Neuronal stem cell (in vitro differentiated cells): Measurements from ENCODE around the gene EIF5.
A peak's percentile ranks its signal among the peaks of the same experiment; 100 is the strongest.

Source experiments
- DNase-seq: peaks from one replicate; pipeline ENCODE4 v3.0.0-alpha.2; 2013; ENCODE audit warnings: low spot score
- H2AFZ ChIP-seq: one replicate; pipeline ENCODE4 v1.6.1; 2013; ENCODE audit warnings: mild to moderate bottlenecking, low read length, inconsistent platforms
- H2AK5ac ChIP-seq: 2 replicates; pipeline ENCODE4 v1.6.1; 2013; ENCODE audit warnings: low read depth, mild to moderate bottlenecking, inconsistent platforms, low read length, moderate library complexity, mixed read lengths
- H2BK120ac ChIP-seq: 2 replicates; pipeline ENCODE4 v1.6.1; 2013; ENCODE audit warnings: low read depth, mild to moderate bottlenecking, inconsistent platforms, low read length, moderate library complexity, mixed read lengths
- H2BK12ac ChIP-seq: one replicate; pipeline ENCODE4 v1.6.1; 2013; ENCODE audit warnings: low read length, inconsistent platforms
- H2BK15ac ChIP-seq: 2 replicates; pipeline ENCODE4 v1.6.1; 2013; ENCODE audit warnings: mild to moderate bottlenecking, low read length, inconsistent platforms, mixed read lengths
- H2BK5ac ChIP-seq: one replicate; pipeline ENCODE4 v1.6.1; 2013; ENCODE audit warnings: inconsistent platforms, mild to moderate bottlenecking, low read length, moderate library complexity
- H3K14ac ChIP-seq: one replicate; pipeline ENCODE4 v1.6.1; 2013; ENCODE audit warnings: low read length, inconsistent platforms
- H3K18ac ChIP-seq: 2 replicates; pipeline ENCODE4 v1.6.1; 2013; ENCODE audit warnings: low read length, inconsistent platforms
- H3K23ac ChIP-seq: 2 replicates; pipeline ENCODE4 v1.6.1; 2013; ENCODE audit warnings: low read depth, mild to moderate bottlenecking, mixed read lengths, low read length, inconsistent platforms; ENCODE audit not compliant: poor library complexity
- H3K27ac ChIP-seq: replicated peaks from 3 replicates; pipeline ENCODE4 v1.5.1; 2013; ENCODE audit warnings: low read length, inconsistent platforms
- H3K27me3 ChIP-seq, 3 experiments: 2 replicates each; pipeline ENCODE4 v1.6.1; 2013; ENCODE audit warnings: low read length in 3 of 3, mild to moderate bottlenecking in 2 of 3, inconsistent platforms in 1 of 3, low read depth in 1 of 3, mixed read lengths in 1 of 3, moderate library complexity in 1 of 3; ENCODE audit not compliant: control insufficient read depth in 3 of 3, insufficient read depth in 3 of 3
- H3K36me3 ChIP-seq, 2 donors: replicated peaks in 1 of 2; 2 replicates each; pipeline ENCODE4 v1.6.1; 2013; ENCODE audit warnings: low read length in 2 of 2; ENCODE audit not compliant: control insufficient read depth in 2 of 2, insufficient read depth in 2 of 2
- H3K4ac ChIP-seq: 2 replicates; pipeline ENCODE4 v1.6.1; 2013; ENCODE audit warnings: inconsistent platforms, mild to moderate bottlenecking, low read length, moderate library complexity
- H3K4me1 ChIP-seq, 2 donors: 1 replicate in 1 of 2; 2 replicates in 1 of 2; pipeline ENCODE4 v1.6.1; 2013; ENCODE audit warnings: low read length in 2 of 2, low read depth in 1 of 2; ENCODE audit not compliant: control insufficient read depth in 2 of 2, insufficient read depth in 1 of 2
- H3K4me2 ChIP-seq: one replicate; pipeline ENCODE4 v1.6.1; 2013; ENCODE audit warnings: mild to moderate bottlenecking, low read length, inconsistent platforms; ENCODE audit not compliant: insufficient read depth, poor library complexity, severe bottlenecking
- H3K4me3 ChIP-seq, 2 donors: 2 replicates each; pipeline ENCODE4 v1.5.1; 2013; ENCODE audit warnings: low read length in 2 of 2, mild to moderate bottlenecking in 2 of 2, inconsistent platforms in 1 of 2, moderate library complexity in 1 of 2
- H3K79me1 ChIP-seq: one replicate; pipeline ENCODE4 v1.6.1; 2013; ENCODE audit warnings: low read depth, mild to moderate bottlenecking, inconsistent platforms, low read length, moderate library complexity
- H3K9ac ChIP-seq: one replicate; pipeline ENCODE4 v1.6.1; 2013; ENCODE audit warnings: mild to moderate bottlenecking, low read depth, low read length, inconsistent platforms; ENCODE audit not compliant: poor library complexity
- H3K9me3 ChIP-seq, 2 donors: replicated peaks in 1 of 2; 2 replicates each; pipeline versions ENCODE3 to v1.6.1; 2013; ENCODE audit warnings: low read length in 2 of 2, mild to moderate bottlenecking in 2 of 2, inconsistent platforms in 1 of 2, low read depth in 1 of 2, mixed read lengths in 1 of 2, moderate library complexity in 1 of 2; ENCODE audit not compliant: control insufficient read depth in 2 of 2, insufficient read depth in 1 of 2
- H4K8ac ChIP-seq: one replicate; pipeline ENCODE4 v1.6.1; 2013; ENCODE audit warnings: low read depth, mild to moderate bottlenecking, inconsistent platforms, low read length, moderate library complexity
- H4K91ac ChIP-seq: one replicate; pipeline ENCODE4 v1.6.1; 2013; ENCODE audit warnings: low read length, low read depth, mild to moderate bottlenecking, inconsistent platforms; ENCODE audit not compliant: poor library complexity
- WGBS, 2 donors: extraction: QIAGEN DNeasy Blood & Tissue Kit; methylation state at CpG; one replicate each; pipeline ENCODE4 v1.1.7; 2013; ENCODE audit warnings: missing lambda C conversion rate in 2 of 2, mixed read lengths in 1 of 2; ENCODE audit not compliant: insufficient read length in 2 of 2, insufficient replicate concordance in 1 of 2; ENCODE audit errors: extremely low coverage in 2 of 2; 5-methylcytosine and 5-hydroxymethylcytosine counted together

EIF5 gene

DNA sequence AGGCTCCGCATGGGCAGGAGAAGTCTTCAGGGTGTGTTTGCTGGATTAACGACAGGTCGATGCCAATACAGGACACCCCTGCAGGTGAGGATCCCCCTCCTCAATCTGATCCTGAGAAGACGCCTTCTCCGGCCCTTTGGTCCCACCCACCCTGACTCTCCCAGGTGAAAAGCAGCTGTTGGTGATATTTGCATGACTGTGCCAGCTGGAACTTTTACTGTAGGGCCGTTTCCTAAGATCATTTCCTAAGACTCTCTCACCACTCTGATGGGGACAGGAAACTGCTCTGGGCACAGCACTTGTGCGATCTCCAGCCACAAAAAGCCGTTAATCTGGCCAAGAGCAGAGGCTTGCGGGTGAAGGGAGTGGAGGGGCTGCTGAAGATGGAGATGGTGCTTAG is 16.8 kb upstream of the EIF5 start:
- H2AK5ac ChIP-seq = no peak overlapping the region
- peak overlapping the region; percentile 83 for H2BK15ac ChIP-seq
- H2BK12ac ChIP-seq = no peak overlapping the region
- no peak overlapping the region for H3K4me3 ChIP-seq
- H3K4ac ChIP-seq = no peak overlapping the region
- H4K91ac ChIP-seq = no peak overlapping the region
- H3K79me1 ChIP-seq = no peaks in the 10 kb centered on the region
- no peak overlapping the region for H3K14ac ChIP-seq
- peaks cover 0 to 2% of the 10 kb centered on the region in 2 donors for H3K9me3 ChIP-seq
- peak overlapping the region; percentile 41 for H2BK120ac ChIP-seq
- peaks cover 0 to 13% (median 0%) of the 10 kb centered on the region in 3 experiments for H3K27me3 ChIP-seq
- H3K4me2 ChIP-seq = no peak overlapping the region
- no peak overlapping the region for H3K23ac ChIP-seq
- no peak overlapping the region for H3K18ac ChIP-seq
- peak overlapping the region; percentile 35 for H2BK5ac ChIP-seq
- no peak overlapping the region for H4K8ac ChIP-seq
- H3K4me1 ChIP-seq = peaks cover 0 to 4% of the 10 kb centered on the region in 2 donors
- no peak overlapping the region for H3K9ac ChIP-seq
- DNase-seq = no peak
- peak overlapping the region; percentile 67 for H2AFZ ChIP-seq
- H3K36me3 ChIP-seq = no peaks in the 10 kb centered on the region
- WGBS, 2 donors = no CpG with 5 or more reads among the region's 9 CpGs
- no peak overlapping the region for H3K27ac ChIP-seq

DNA sequence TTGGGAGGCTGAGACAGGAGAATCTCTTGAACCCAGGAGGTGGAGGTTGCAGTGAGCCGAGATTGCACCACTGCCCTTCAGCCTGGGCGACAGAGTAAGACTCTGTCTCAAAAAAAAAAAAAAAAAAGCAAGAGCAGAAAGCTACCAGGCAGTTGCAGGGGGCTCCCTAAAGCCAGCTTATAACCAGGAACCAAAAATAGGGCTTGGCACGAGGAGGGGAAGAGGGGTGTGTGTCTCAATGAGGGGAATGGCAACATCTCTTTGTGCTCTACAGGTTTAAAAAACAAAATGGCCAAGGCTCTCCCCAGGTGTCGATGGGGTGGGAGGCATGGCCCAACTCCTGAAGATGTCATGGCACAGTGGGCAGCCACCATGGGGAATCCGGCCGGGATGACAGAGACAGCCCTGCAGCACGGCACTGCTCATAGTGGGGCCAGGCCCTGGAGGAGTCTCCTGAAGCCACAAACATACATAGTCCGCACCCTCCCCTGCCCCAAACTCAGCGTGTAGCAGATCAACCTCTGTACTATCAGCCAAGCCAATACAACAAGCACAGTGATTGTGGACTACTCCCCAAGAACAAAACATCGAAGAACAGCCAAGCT is 16.0 kb upstream of the EIF5 start:
- Histone ChIP-seq H3K4me3 (no peak overlapping the region), H3K23ac (no peak overlapping the region), H3K4me2 (no peak overlapping the region), H3K79me1 (no peaks in the 10 kb centered on the region), H4K8ac (no peak overlapping the region), H3K4ac (no peak overlapping the region), H3K36me3 (no peaks in the 10 kb centered on the region), H2AFZ (no peak overlapping the region), H3K27ac (no peak overlapping the region), H3K4me1 (peaks cover 0 to 4% of the 10 kb centered on the region in 2 donors), H3K27me3 (peaks cover 0 to 18% (median 0%) of the 10 kb centered on the region in 3 experiments), H3K14ac (no peak overlapping the region), H2AK5ac (no peak overlapping the region), H2BK5ac (no peak overlapping the region), H2BK120ac (no peak overlapping the region), H4K91ac (no peak overlapping the region), H3K9me3 (peaks cover 0 to 2% of the 10 kb centered on the region in 2 donors), H3K9ac (no peak overlapping the region), H3K18ac (no peak overlapping the region), H2BK15ac (no peak overlapping the region), H2BK12ac (no peak overlapping the region)
- no peak for DNase-seq
- WGBS, 2 donors = no CpG with 5 or more reads among the region's 10 CpGs

DNA sequence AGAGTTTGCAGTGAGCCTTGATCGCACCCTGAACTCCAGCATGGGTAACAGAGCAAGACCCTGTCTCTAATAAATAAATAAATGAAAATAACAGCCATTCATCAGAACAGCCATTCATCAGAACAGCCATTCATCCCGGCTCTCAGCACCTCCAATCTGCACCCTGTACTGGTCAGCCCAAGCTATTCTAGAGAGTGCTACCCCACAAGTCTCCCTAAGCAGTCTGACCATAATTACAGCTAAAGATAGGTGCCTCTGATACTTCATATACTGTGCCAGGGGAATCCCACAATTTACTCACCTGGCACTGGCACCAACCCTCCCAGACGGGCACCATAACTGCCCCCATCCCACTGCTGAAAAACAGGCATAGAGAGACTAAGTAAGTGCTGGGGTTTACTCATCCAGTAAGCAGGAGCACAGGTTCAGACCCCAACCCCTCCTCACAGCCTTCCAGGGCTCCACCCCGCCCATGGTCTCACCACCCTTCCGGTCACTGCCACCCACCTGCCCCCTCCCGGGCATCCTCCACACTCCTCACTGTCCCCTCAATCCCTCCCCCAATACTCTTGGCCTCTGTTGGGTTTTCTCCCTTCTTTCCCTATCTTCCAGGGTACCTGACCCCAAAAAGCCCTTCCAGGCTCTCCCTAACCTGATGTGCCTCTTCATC is 15.2 kb upstream of the EIF5 start:
- no peak overlapping the region for H2BK5ac ChIP-seq
- H3K4me2 ChIP-seq = no peak overlapping the region
- no peak overlapping the region for H2AK5ac ChIP-seq
- H3K4ac ChIP-seq = no peak overlapping the region
- H3K27me3 ChIP-seq = peaks cover 0 to 21% (median 0%) of the 10 kb centered on the region in 3 experiments
- H2BK12ac ChIP-seq = no peak overlapping the region
- H2BK120ac ChIP-seq = no peak overlapping the region
- H3K79me1 ChIP-seq = no peaks in the 10 kb centered on the region
- no CpG with 5 or more reads among the region's 6 CpGs for WGBS, 2 donors
- no peak overlapping the region for H3K14ac ChIP-seq
- no peak overlapping the region for H2AFZ ChIP-seq
- no peak overlapping the region for H2BK15ac ChIP-seq
- no peak overlapping the region for H3K23ac ChIP-seq
- no peak for DNase-seq
- no peaks in the 10 kb centered on the region for H3K36me3 ChIP-seq
- H3K18ac ChIP-seq = no peak overlapping the region
- H3K27ac ChIP-seq = no peak overlapping the region
- H3K9me3 ChIP-seq = peaks cover 0 to 2% of the 10 kb centered on the region in 2 donors
- H3K9ac ChIP-seq = no peak overlapping the region
- H3K4me3 ChIP-seq = no peak overlapping the region
- no peak overlapping the region for H4K8ac ChIP-seq
- no peak overlapping the region for H4K91ac ChIP-seq
- H3K4me1 ChIP-seq = peaks cover 0 to 4% of the 10 kb centered on the region in 2 donors

GRCh38 chr14:103319422-103319821 is 14.6 kb upstream of the EIF5 start:
- WGBS, 2 donors = no CpG with 5 or more reads among the region's 7 CpGs
- Histone ChIP-seq H3K23ac (no peak overlapping the region), H3K4me3 (no peak overlapping the region), H2AFZ (no peak overlapping the region), H2BK5ac (no peak overlapping the region), H3K36me3 (no peaks in the 10 kb centered on the region), H4K91ac (no peak overlapping the region), H4K8ac (no peak overlapping the region), H2AK5ac (no peak overlapping the region), H2BK12ac (no peak overlapping the region), H3K18ac (no peak overlapping the region), H2BK120ac (no peak overlapping the region), H3K4ac (no peak overlapping the region), H3K4me2 (no peak overlapping the region), H3K14ac (no peak overlapping the region), H3K9ac (no peak overlapping the region), H3K79me1 (no peaks in the 10 kb centered on the region), H3K27ac (no peak overlapping the region), H3K27me3 (peaks cover 0 to 21% (median 0%) of the 10 kb centered on the region in 3 experiments), H3K9me3 (peaks cover 0 to 2% of the 10 kb centered on the region in 2 donors), H3K4me1 (peaks cover 0 to 4% of the 10 kb centered on the region in 2 donors), H2BK15ac (no peak overlapping the region)
- no peak for DNase-seq
